Measurements from ENCODE around the gene KCNK13.

- TF ChIP-seq CTCF (IDR thresholded peaks at IDR 0.05; ENCODE audit: borderline replicate concordance, extremely low read depth, low read length, poor library complexity, severe bottlenecking) (no peak), EZH2 (IDR thresholded peaks at IDR 0.05; ENCODE audit: borderline replicate concordance, low read depth, low read length, severe bottlenecking) (no peak)
These were observed 26.4 kb downstream of the KCNK13 start for GRCh38 chr14:90088176-90088575.

All from DND-41 (cell line).